HL-60/S4 (cell line): ENCODE results near the gene SERPINA4.

Source experiments
- in situ Hi-C: fragments of 300-500 bp; cut with MboI; formaldehyde crosslinking; loops from 2 replicates; pipeline ENCODE4 v1.14.3; 2022; ENCODE audit warnings: low sequenced_read_pairs

The SERPINA4 gene

DNA sequence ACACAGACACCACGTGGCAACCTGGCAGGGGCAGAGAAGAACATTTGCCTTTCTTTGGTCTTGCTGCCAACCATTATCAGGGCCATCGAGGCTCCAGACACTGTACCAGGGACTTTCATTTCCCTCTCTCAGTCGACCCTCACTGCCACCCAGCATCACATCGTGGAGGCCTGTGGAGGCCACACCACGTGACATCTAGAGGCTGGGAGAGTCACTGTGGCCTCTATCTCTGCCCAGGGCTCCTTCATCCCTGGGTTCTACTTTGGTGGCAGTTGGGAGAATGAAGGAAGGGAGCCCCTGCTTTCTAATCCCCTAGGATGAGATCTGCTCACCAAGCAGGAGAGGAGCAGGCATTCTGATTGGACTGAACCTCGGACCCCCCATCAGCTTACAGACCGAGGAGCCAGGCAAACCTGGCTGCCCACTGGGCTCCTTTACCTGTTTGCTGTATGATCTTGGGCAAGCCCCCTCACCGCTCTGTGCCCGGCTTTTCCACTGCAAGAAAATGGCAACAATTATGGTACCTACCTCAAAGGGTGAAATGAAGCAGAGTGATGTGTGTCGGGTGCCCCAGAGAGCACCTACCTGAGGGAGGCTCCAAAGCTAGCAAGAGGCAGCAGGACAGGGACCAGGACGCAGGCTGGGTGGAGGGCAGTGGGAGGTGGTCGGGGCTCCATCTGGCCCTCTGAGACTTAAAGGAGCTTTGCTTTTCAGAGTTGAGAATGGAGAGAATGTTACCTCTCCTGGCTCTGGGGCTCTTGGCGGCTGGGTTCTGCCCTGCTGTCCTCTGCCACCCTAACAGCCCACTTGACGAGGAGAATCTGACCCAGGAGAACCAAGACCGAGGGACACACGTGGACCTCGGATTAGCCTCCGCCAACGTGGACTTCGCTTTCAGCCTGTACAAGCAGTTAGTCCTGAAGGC, 52.7 kb downstream of the SERPINA4 start:
- in situ Hi-C loops, result no loop called here

DNA sequence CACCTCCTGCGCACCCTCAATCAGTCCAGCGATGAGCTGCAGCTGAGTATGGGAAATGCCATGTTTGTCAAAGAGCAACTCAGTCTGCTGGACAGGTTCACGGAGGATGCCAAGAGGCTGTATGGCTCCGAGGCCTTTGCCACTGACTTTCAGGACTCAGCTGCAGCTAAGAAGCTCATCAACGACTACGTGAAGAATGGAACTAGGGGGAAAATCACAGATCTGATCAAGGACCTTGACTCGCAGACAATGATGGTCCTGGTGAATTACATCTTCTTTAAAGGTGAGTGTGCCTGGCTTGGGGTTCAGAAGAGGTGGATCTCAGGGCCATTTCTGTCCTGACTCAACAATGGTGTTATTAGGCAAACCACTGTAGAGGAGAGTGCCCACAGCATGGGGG, 53.6 kb downstream of the SERPINA4 start:
- in situ Hi-C loops, result no loop called here

DNA sequence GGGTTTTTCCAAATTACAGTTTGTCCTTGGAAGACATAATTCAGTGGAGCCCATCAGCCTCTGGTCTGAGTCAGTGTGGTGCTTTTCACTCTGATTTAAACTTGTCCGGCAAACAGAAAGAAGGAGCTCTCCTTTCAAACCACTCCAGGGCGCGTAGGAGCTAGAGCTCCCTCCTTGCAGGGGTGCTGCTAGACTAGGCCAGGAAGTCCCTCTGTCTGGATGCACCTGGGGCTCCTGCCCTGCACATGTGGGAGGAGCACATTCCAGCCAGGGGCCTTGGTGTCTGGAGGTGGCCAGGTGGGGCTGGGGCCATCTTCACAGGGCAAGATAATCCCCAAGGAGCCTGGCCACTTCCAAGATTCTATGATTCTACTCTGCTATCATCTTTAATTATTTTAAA, 54.0 kb downstream of the SERPINA4 start:
- in situ Hi-C loops, result no loop called here

DNA sequence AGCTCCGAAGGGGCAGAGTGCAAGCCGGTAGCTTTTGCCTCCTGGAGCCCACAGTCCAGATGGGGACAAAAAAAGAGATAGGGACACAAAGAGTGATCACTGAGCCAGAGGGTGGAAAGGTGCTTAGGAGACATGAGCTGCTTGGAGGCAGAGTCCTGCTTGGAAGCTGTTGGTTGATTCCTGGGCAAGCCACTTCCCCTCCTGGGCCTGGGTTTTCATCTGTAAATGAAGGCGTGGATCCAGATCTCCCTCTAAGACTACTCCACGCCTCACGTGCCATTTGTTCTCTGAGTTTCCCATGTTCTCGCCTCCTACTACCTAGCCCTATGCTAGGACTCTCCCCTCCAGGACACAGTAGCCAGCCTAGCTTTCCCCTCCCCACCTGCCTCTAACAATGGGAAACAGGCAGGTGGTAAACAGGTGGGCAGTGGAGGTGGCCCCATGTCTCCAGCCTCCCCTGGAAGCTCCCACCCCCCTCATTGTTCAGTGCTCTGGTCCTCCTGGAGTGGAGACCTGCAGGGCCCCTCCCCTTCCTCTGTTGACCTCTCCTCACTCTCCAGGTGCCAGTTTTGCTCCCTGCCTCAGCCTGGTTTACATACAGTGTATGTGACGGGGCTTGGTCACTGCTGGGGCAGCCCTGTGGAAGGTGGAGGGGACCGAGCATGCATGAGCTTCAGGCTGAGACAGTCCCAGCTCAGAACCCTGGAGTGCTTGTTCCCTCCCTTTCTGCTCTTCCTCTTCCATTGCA, 54.8 kb downstream of the SERPINA4 start:
- in situ Hi-C loops, result no loop called here

DNA sequence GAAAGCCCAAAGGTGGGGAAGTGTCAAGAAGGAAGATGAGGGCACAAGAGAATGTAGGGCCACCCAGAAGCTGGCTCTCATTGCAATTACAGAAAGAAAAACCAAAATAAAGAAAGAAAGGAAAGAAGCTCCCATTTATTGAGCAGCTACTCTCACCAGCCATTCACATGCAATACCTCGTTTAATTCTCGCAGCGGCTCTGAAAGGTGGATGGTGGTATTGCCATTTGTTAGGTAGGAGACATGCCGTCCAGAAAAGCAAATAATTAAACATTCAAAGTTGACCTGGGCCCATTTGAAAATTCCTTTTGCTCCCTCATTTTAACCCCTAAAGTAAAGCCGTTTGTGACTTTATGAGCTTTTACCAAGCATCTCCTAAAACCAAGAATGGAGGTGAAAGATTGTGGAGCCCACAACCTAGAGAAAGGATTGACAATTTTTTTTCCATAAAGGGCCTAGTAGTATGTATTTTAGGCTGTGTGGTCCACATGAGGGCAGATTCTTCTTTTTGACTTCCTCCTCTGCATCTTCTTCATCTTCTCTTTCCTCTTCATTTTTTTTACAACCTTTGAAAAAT, 56.2 kb downstream of the SERPINA4 start:
- in situ Hi-C loops, result no loop called here

DNA sequence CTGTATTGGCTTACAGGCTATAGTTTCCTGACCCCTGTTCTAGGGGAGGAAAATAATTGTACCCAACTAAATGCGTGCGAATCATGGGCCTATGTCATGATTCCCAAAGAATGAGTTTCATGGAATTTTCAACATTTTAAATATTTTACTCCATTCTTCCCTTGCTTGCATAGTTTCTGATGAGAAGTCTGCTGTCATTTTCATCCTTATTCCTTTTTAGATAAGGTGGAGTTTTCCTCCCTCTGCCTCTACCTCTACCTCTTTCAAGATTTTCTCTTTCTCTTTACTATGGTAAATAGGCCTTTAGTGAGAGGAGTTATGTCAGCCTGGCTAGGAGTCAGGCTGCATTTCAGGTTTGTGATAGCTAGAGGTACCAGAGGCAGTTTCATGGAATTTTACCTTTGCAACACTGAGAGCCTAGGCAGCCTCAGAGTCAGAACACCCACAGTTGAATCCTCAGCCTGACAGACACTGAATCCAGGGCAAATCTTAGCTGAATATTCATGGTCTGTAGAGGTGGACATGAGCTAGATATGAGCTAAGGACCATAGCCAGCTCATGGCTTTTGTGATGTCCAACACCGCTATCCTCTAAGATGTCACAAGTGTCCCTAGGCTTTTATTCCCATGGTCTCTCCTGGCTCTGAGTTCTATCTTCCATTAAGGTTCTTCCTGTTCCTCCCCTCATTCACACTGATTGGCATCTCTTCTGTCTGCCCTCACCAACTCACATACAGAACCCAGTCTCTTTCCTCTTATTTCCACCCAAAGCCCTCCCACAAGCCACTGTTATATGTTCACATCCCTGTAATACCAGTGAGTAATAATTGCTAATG, 57.0 kb downstream of the SERPINA4 start:
- in situ Hi-C loops, result no loop called here

DNA sequence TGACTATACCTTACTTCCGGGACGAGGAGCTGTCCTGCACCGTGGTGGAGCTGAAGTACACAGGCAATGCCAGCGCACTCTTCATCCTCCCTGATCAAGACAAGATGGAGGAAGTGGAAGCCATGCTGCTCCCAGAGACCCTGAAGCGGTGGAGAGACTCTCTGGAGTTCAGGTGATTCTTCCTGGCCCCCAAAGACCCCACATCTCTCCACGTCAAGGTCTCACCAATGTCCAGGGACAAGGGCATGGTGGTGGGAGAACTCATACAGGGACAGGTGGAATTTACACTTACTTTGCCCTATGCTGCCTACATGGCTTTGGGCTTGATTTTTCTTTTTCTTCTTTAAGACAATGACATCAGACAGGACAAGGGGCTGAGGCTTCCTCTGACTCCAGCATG, 58.1 kb downstream of the SERPINA4 start:
- in situ Hi-C loops, result no loop called here
